Stimulated activated CD8-positive, alpha-beta memory T cell treated with anti-CD3 and anti-CD28 coated beads, Interleukin-4, amount 100 ng/mL, for 48 hours (primary cell): ENCODE data around the gene COIL.

Experiments
- DNase-seq: peaks from one replicate; pipeline ENCODE4 v3.0.0-alpha.2; 2020

Gene COIL

GRCh38 chr17:56933868-56934267 is 27.0 kb downstream of the COIL start:
- DNase-seq, result no peak

GRCh38 chr17:56933151-56933745 is 27.6 kb downstream of the COIL start:
- DNase-seq, result no peak

- no peak for DNase-seq
Measured at GRCh38 chr17:56930739-56931337, 30.0 kb downstream of the COIL start.

GRCh38 chr17:56929362-56929969 is 31.4 kb downstream of the COIL start:
- no peak for DNase-seq

GRCh38 chr17:56928586-56928985 is 32.3 kb downstream of the COIL start:
- DNase-seq, result no peak

GRCh38 chr17:56926704-56927103 is 34.1 kb downstream of the COIL start:
- DNase-seq, result no peak

- DNase-seq, result no peak
Measured at GRCh38 chr17:56926270-56926669, 34.6 kb downstream of the COIL start.

GRCh38 chr17:56925088-56925487 is 35.8 kb downstream of the COIL start:
- DNase-seq, result no peak

GRCh38 chr17:56919717-56920116 is 41.1 kb downstream of the COIL start:
- DNase-seq, result no peak

GRCh38 chr17:56918916-56919315 is 41.9 kb downstream of the COIL start:
- no peak for DNase-seq

GRCh38 chr17:56917559-56918296 is 43.1 kb downstream of the COIL start:
- DNase-seq, result no peak

- DNase-seq, result no peak
Measured at GRCh38 chr17:56914581-56915273, 46.1 kb downstream of the COIL start.

GRCh38 chr17:56913867-56914580 is 46.8 kb downstream of the COIL start, which contains the start of gene TRIM25:
TSS of gene TRIM25 (minus strand) at chr17:56914049. CDS start at chr17:56913988, 61 bp downstream.
- DNase-seq, result peak; percentile 90

GRCh38 chr17:56913353-56913866 is 47.4 kb downstream of the COIL start:
- DNase-seq, result no peak

- no peak for DNase-seq
Measured at GRCh38 chr17:56913000-56913311, 47.9 kb downstream of the COIL start.

GRCh38 chr17:56912105-56912999 is 48.5 kb downstream of the COIL start:
- no peak for DNase-seq

GRCh38 chr17:56910509-56911235 is 50.2 kb downstream of the COIL start:
- no peak for DNase-seq

GRCh38 chr17:56909742-56910508 is 50.9 kb downstream of the COIL start:
- no peak for DNase-seq

- DNase-seq, result peak; percentile 48
Measured at GRCh38 chr17:56908001-56908542, 52.8 kb downstream of the COIL start.
